Fibroblast of lung (primary cell): ENCODE results near the gene THRB.

ENCODE experiments used
- CTCF ChIP-seq, 2 donors: IDR thresholded peaks in 1 of 2; conservative IDR thresholded peaks in 1 of 2; 1 replicate in 1 of 2; 2 replicates in 1 of 2; pipeline ENCODE4 v1.5.1; 2011 to 2012; ENCODE audit warnings: low read length in 2 of 2, control low read depth in 1 of 2, inconsistent platforms in 1 of 2, low read depth in 1 of 2, mild to moderate bottlenecking in 1 of 2
- EZH2 ChIP-seq: IDR thresholded peaks from 2 replicates; pipeline ENCODE4 v1.5.1; 2012; ENCODE audit warnings: low read length, control low read depth, mild to moderate bottlenecking; ENCODE audit errors: missing control alignments

DNA sequence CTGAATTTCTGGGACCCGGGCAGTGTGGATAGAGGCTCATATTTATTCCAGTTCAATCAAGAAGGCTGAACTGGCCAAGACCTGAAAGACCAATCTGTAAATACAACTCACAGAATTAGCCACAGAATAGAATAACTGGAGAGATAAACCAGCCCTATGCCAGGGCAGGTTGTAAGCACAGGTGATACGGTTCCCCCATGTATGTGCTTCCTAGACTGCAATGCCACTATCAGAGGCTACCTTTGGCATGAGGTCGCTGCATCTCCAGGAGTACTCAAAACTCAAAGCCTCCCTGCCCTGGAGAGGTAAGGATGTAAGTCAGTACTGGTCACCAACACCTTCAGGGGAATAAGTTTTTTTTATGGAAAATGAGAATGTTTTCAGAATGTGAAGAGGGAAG, 314.0 kb downstream of the THRB start:
- TF ChIP-seq CTCF (conservative IDR thresholded peaks at IDR 0.05 in 1 of 2, IDR thresholded peaks at IDR 0.05 in 1 of 2; ENCODE audit: low read depth in 1 of 2, low read length in 2 of 2) (no peak), EZH2 (no peak)
